GM06990 (cell line): ENCODE data around the gene ACOT7.
"Not testable (repeated sequence)": the region's sequence is repeated elsewhere in the genome, so short reads cannot be mapped to it uniquely, and the experiment has no call there.

ENCODE experiments used
- DNase-seq: peaks from one replicate; pipeline ENCODE4 v3.0.0-alpha.2; 2011; ENCODE audit not compliant: insufficient read length; ENCODE audit errors: extremely low read depth
- H3K27me3 ChIP-seq: replicated peaks from 2 replicates; pipeline ENCODE4 v1.6.0; 2011; ENCODE audit warnings: low read length; ENCODE audit not compliant: control insufficient read depth, insufficient read depth
- H3K36me3 ChIP-seq: 2 replicates; pipeline ENCODE4 v1.5.1; 2011; ENCODE audit warnings: low read length; ENCODE audit not compliant: control insufficient read depth, insufficient read depth
- H3K4me3 ChIP-seq: replicated peaks from 2 replicates; pipeline ENCODE4 v1.5.1; 2011; ENCODE audit warnings: low read depth, mild to moderate bottlenecking, control low read depth, low read length
- CTCF ChIP-seq: IDR thresholded peaks from 2 replicates; pipeline ENCODE4 v1.5.1; 2011; ENCODE audit warnings: low read length, control low read depth, mild to moderate bottlenecking, inconsistent platforms; ENCODE audit not compliant: insufficient read depth, poor library complexity, severe bottlenecking

ACOT7 gene

GRCh38 chr1:6220236-6220635 is 173.3 kb downstream of the ACOT7 start:
- H3K4me3 ChIP-seq = no peak overlapping the region

GRCh38 chr1:6219641-6220040 is 173.9 kb downstream of the ACOT7 start:
- not testable (repeated sequence) for H3K27me3 ChIP-seq, DNase-seq, H3K4me3 ChIP-seq
- peaks cover 18% of the 10 kb centered on the region for H3K36me3 ChIP-seq

More at GRCh38 chr1:6220236-6220635, 173.3 kb downstream of the ACOT7 start:
- DNase-seq = no peak
- H3K27me3 ChIP-seq = no peaks in the 10 kb centered on the region
- peaks cover 22% of the 10 kb centered on the region for H3K36me3 ChIP-seq
- TF ChIP-seq CTCF = no peak

GRCh38 chr1:6218375-6219164 is 175.0 kb downstream of the ACOT7 start:
- Histone ChIP-seq H3K36me3 (peaks cover 14% of the 10 kb centered on the region), H3K4me3 (no peak overlapping the region), H3K27me3 (no peaks in the 10 kb centered on the region)
- DNase-seq = no peak
- no peak for TF ChIP-seq CTCF
